Parathyroid adenoma (tissue), 2 donors: ENCODE measurements around the gene TMEM82.

Experiments used
- H2AFZ ChIP-seq: fragments of 300-600 bp; sonication (generic); one replicate; pipeline ENCODE4 v1.7.0; 2017; ENCODE audit warnings: antibody characterized with exemption, mild to moderate bottlenecking
- H3K27ac ChIP-seq: fragments of 300-600 bp; sonication (generic); one replicate; pipeline ENCODE4 v1.7.0; 2017
- H3K27me3 ChIP-seq: fragments of 300-600 bp; sonication (generic); one replicate; pipeline ENCODE4 v1.7.0; 2017; ENCODE audit warnings: low read length; ENCODE audit not compliant: control insufficient read depth, insufficient read depth
- H3K36me3 ChIP-seq: fragments of 300-600 bp; sonication (generic); one replicate; pipeline ENCODE4 v1.7.0; 2017; ENCODE audit warnings: low read length; ENCODE audit not compliant: control insufficient read depth, insufficient read depth
- H3K4me1 ChIP-seq: fragments of 300-600 bp; sonication (generic); one replicate; pipeline ENCODE4 v1.7.0; 2017; ENCODE audit warnings: control low read depth
- H3K4me2 ChIP-seq: fragments of 300-600 bp; sonication (generic); one replicate; pipeline ENCODE4 v1.7.0; 2017; ENCODE audit warnings: low read length
- H3K4me3 ChIP-seq: fragments of 300-600 bp; sonication (generic); one replicate; pipeline ENCODE4 v1.7.0; 2017; ENCODE audit warnings: low read depth, low read length
- H3K79me2 ChIP-seq: fragments of 300-600 bp; sonication (generic); one replicate; pipeline ENCODE4 v1.7.0; 2017; ENCODE audit warnings: control low read depth
- H3K9ac ChIP-seq: fragments of 300-600 bp; sonication (generic); one replicate; pipeline ENCODE4 v1.7.0; 2017; ENCODE audit warnings: mild to moderate bottlenecking
- H3K9me3 ChIP-seq: fragments of 300-600 bp; sonication (generic); one replicate; pipeline ENCODE4 v1.7.0; 2017; ENCODE audit warnings: low read length; ENCODE audit not compliant: control insufficient read depth
- CTCF ChIP-seq: fragments of 300-600 bp; sonication (generic); IDR thresholded peaks from one replicate; pipeline ENCODE4 v1.7.0; 2017; ENCODE audit warnings: antibody characterized with exemption, mild to moderate bottlenecking
- donor health status: primary hyperparathyroidism.

TMEM82 gene

GRCh38 chr1:15749399-15750291 lies 7.3 kb downstream of the TMEM82 start:
- Histone ChIP-seq H2AFZ (no peak overlapping the region), H3K9ac (no peak overlapping the region), H3K4me3 (no peak overlapping the region), H3K27ac (no peak overlapping the region), H3K4me2 (no peak overlapping the region), H3K4me1 (no peaks in the 10 kb centered on the region), H3K79me2 (no peaks in the 10 kb centered on the region), H3K27me3 (no peaks in the 10 kb centered on the region), H3K36me3 (no peaks in the 10 kb centered on the region), H3K9me3 (no peaks in the 10 kb centered on the region)
- TF ChIP-seq CTCF: no peak

DNA sequence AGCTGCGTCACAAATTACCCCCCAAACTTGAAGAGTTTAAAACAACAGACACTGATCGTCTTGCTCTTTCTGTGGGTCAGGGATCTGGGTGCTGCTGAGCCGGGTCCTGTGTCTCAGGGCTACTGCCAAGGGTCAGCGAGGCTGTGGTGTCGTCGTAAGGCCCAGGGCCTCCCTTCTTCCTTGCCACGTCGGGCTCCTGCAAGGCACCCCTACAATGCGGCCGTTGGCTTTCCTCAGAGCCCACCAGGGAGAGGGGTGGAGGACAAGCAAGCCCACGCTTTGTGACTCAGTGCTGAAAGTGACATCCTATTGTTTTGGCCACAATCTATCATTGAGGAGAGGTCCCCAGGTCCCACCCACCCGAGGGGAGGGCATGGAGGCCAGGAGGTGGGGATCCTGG lies 8.6 kb downstream of the TMEM82 start:
- TF ChIP-seq CTCF: no peak
- no peak overlapping the region for H3K27ac ChIP-seq

GRCh38 chr1:15751717-15752116 lies 9.4 kb downstream of the TMEM82 start:
- H3K4me3 ChIP-seq: no peak overlapping the region
- no peak overlapping the region for H3K27ac ChIP-seq
- no peak overlapping the region for H3K9ac ChIP-seq
- no peak for TF ChIP-seq CTCF
- no peak overlapping the region for H2AFZ ChIP-seq
- H3K79me2 ChIP-seq: no peaks in the 10 kb centered on the region
- no peaks in the 10 kb centered on the region for H3K9me3 ChIP-seq
- H3K36me3 ChIP-seq: no peaks in the 10 kb centered on the region
- no peaks in the 10 kb centered on the region for H3K4me1 ChIP-seq
- no peak overlapping the region for H3K4me2 ChIP-seq
- H3K27me3 ChIP-seq: no peaks in the 10 kb centered on the region

More for the DNA sequence above, 8.6 kb downstream of the TMEM82 start:
- Histone ChIP-seq H3K36me3 (no peaks in the 10 kb centered on the region), H3K9ac (no peak overlapping the region), H3K27me3 (no peaks in the 10 kb centered on the region), H3K79me2 (no peaks in the 10 kb centered on the region), H3K4me3 (no peak overlapping the region), H3K4me1 (no peaks in the 10 kb centered on the region), H3K4me2 (no peak overlapping the region), H3K9me3 (no peaks in the 10 kb centered on the region), H2AFZ (no peak overlapping the region)

- H3K36me3 ChIP-seq: no peaks in the 10 kb centered on the region
- H3K27me3 ChIP-seq: no peaks in the 10 kb centered on the region
- no peak overlapping the region for H2AFZ ChIP-seq
- no peak overlapping the region for H3K4me2 ChIP-seq
- no peak overlapping the region for H3K4me3 ChIP-seq
- no peaks in the 10 kb centered on the region for H3K79me2 ChIP-seq
- H3K4me1 ChIP-seq: peaks cover 2% of the 10 kb centered on the region
- H3K9me3 ChIP-seq: no peaks in the 10 kb centered on the region
- H3K27ac ChIP-seq: no peak overlapping the region
- no peak for TF ChIP-seq CTCF
- H3K9ac ChIP-seq: no peak overlapping the region
These were observed 11.5 kb downstream of the TMEM82 start for GRCh38 chr1:15753776-15754175.
